GM12873 (cell line): ENCODE data around the gene LRIG3.

Source experiments
- CTCF ChIP-seq: IDR thresholded peaks from 2 replicates; pipeline ENCODE4 v1.5.1; 2012; ENCODE audit warnings: low read depth, mild to moderate bottlenecking, moderate library complexity, low read length, control low read depth; ENCODE audit not compliant: insufficient read depth; ENCODE audit errors: missing control alignments

The LRIG3 gene

GRCh38 chr12:58927120-58927519 is 6.8 kb upstream of the LRIG3 start:
- TF ChIP-seq CTCF = no peak

- no peak for TF ChIP-seq CTCF
These were observed 6.3 kb upstream of the LRIG3 start for GRCh38 chr12:58926586-58926985.

- no peak for TF ChIP-seq CTCF
These were observed 5.4 kb upstream of the LRIG3 start for GRCh38 chr12:58925751-58926150.

GRCh38 chr12:58925111-58925611 is 4.9 kb upstream of the LRIG3 start:
- TF ChIP-seq CTCF = no peak

GRCh38 chr12:58924652-58925051 is 4.3 kb upstream of the LRIG3 start:
- no peak for TF ChIP-seq CTCF

- TF ChIP-seq CTCF = no peak
These were observed 3.5 kb upstream of the LRIG3 start for GRCh38 chr12:58923781-58924180.

GRCh38 chr12:58922849-58923248 is 2.5 kb upstream of the LRIG3 start:
- TF ChIP-seq CTCF = no peak
